HepG2 (cell line): Measurements from ENCODE around the gene INA. TPM values are rescaled to one million over a fixed set of nuclear protein-coding genes. Genes with fewer than 3 reads are reported as not detected.

Source experiments
- JUNB ChIP-seq: sonication (generic); formaldehyde crosslinking; IDR thresholded peaks from 2 replicates; pipeline ENCODE4 v1.8.0; 2022; ENCODE audit warnings: missing genetic modification reagents, mild to moderate bottlenecking, borderline replicate concordance
- MYNN ChIP-seq: sonication (generic); formaldehyde crosslinking; IDR thresholded peaks from 2 replicates; pipeline ENCODE4 v1.4.0; 2020; ENCODE audit warnings: mild to moderate bottlenecking, low read depth, missing genetic modification reagents
- NFKBIZ ChIP-seq: IDR thresholded peaks from 2 replicates; pipeline ENCODE4 v1.6.1; 2018; ENCODE audit warnings: missing genetic modification reagents, missing compliant biosample characterization
- RCOR2 ChIP-seq: IDR thresholded peaks from 2 replicates; pipeline ENCODE4 v1.6.1; 2016; ENCODE audit warnings: missing biosample characterization, missing genetic modification reagents
- SOX6 ChIP-seq, 2 experiments: fragments of 450-650 bp in 1 of 2; sonication (generic) in 1 of 2; formaldehyde crosslinking in 1 of 2; IDR thresholded peaks; 2 replicates each; pipeline versions ENCODE4 v1.4.0 to v1.6.1; 2017 to 2020; ENCODE audit warnings: antibody characterized with exemption in 1 of 2, mild to moderate bottlenecking in 1 of 2, missing genetic modification reagents in 1 of 2
- ZBTB42 ChIP-seq: sonication (generic); formaldehyde crosslinking; IDR thresholded peaks from 2 replicates; pipeline ENCODE4 v1.5.0; 2020; ENCODE audit warnings: mild to moderate bottlenecking, missing genetic modification reagents
- ZBTB7A ChIP-seq: sonication (generic); formaldehyde crosslinking; IDR thresholded peaks from 2 replicates; pipeline ENCODE4 v1.8.0; 2022; ENCODE audit warnings: mild to moderate bottlenecking, missing genetic modification reagents
- ZFAT ChIP-seq: sonication (generic); formaldehyde crosslinking; conservative IDR thresholded peaks from 2 replicates; pipeline ENCODE4 v1.8.1; 2023; ENCODE audit warnings: missing genetic modification reagents, inconsistent platforms
- ZFP90 ChIP-seq: sonication (generic); formaldehyde crosslinking; IDR thresholded peaks from 2 replicates; pipeline ENCODE4 v1.8.0; 2022; ENCODE audit warnings: missing genetic modification reagents, mild to moderate bottlenecking, inconsistent platforms, borderline replicate concordance
- ZNF546 ChIP-seq: sonication (generic); formaldehyde crosslinking; conservative IDR thresholded peaks from 2 replicates; pipeline ENCODE4 v1.8.1; 2023; ENCODE audit warnings: mild to moderate bottlenecking, missing genetic modification reagents
- ZNF660 ChIP-seq: sonication (generic); formaldehyde crosslinking; IDR thresholded peaks from 2 replicates; pipeline ENCODE4 v1.5.1; 2020; ENCODE audit warnings: mild to moderate bottlenecking, low read depth, missing genetic modification reagents, borderline replicate concordance
- ZNF720 ChIP-seq: sonication (generic); formaldehyde crosslinking; IDR thresholded peaks from 2 replicates; pipeline ENCODE4 v1.4.0; 2020; ENCODE audit warnings: missing genetic modification reagents
- polyA plus RNA-seq, 8 experiments: library from polyadenylated mRNA; depleted of rRNA in 3 of 8; stranded (reverse) in 7 of 8; unstranded in 1 of 8; fragments of >200 nt; fragmentation: Illumina TruSeq in 4 of 8; extraction: Trizol in 4 of 8; gene quantifications; 2 replicates each; pipeline versions ENCODE4 v1.2.1 to v1.2.3, GENCODE V29; 2011 to 2016; ENCODE audit warnings: low read depth in 4 of 8, missing spikeins in 1 of 8, mixed read lengths in 1 of 8; ENCODE audit not compliant: insufficient read depth in 1 of 8
- total RNA-seq, 5 experiments: library from RNA; depleted of rRNA; stranded (reverse); fragments of >200 nt; fragmentation: Illumina TruSeq; extraction: Trizol; gene quantifications; 2 replicates each; pipeline ENCODE4 v1.2.3, GENCODE V29; 2016; ENCODE audit warnings: low read depth in 1 of 5
- TF ChIP-seq, protein P1 (sequence below): sonication (generic); formaldehyde crosslinking; IDR thresholded peaks from 2 replicates; pipeline ENCODE4 v1.4.0; 2020; ENCODE audit warnings: mild to moderate bottlenecking, low read depth, missing genetic modification reagents
- TF ChIP-seq, protein P2 (sequence below): sonication (generic); formaldehyde crosslinking; IDR thresholded peaks from 2 replicates; pipeline ENCODE4 v1.4.0; 2020; ENCODE audit warnings: missing genetic modification reagents, borderline replicate concordance
- TF ChIP-seq, protein P3 (sequence below): sonication (generic); formaldehyde crosslinking; IDR thresholded peaks from 2 replicates; pipeline ENCODE4 v1.5.0; 2020; ENCODE audit warnings: mild to moderate bottlenecking, low read depth, missing genetic modification reagents, borderline replicate concordance
- TF ChIP-seq, protein P4 (sequence below): sonication (generic); formaldehyde crosslinking; IDR thresholded peaks from 2 replicates; pipeline ENCODE4 v1.9.0; 2021; ENCODE audit warnings: missing genetic modification reagents, borderline replicate concordance
- TF ChIP-seq, protein P5 (sequence below): sonication (generic); formaldehyde crosslinking; IDR thresholded peaks from 2 replicates; pipeline ENCODE4 v1.8.0; 2023; ENCODE audit warnings: mild to moderate bottlenecking, missing genetic modification reagents

INA gene
- total and polyA plus RNA-seq, 2 of the 13 experiments (the other 11 are each of a cell fraction or from before 2014, with no cell fraction given): 0.04 to 0.13 TPM

DNA sequence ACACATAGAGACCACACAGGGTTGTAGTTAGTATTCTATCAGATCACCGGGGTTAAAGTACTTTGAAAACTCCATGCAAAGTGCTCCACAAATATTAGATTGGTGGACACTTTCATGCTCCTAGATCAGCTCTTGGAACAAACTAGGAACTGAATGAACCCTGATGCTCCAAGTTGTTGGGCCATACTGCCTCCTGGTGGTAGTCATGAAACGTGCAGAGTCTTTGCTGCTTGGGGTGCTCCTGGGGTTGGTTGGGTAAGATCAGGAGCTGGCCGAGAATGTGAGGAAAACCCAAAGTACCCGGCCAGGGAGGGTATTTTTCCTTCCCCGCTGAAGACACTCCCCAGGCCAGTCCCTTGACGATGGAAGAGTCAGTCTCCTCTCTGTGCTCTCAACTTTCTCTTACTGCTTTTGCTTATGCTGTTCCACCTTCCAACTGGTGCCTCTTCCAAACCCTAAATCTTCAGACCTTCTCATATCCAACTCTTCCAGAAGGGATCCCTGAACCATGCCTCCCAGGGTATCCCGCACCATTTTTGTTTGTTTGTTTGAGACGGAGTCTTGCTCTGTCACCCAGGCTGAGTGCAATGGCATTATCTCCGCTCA lies 32.2 kb upstream of the INA start (continued):
- TF ChIP-seq, protein P1, sequence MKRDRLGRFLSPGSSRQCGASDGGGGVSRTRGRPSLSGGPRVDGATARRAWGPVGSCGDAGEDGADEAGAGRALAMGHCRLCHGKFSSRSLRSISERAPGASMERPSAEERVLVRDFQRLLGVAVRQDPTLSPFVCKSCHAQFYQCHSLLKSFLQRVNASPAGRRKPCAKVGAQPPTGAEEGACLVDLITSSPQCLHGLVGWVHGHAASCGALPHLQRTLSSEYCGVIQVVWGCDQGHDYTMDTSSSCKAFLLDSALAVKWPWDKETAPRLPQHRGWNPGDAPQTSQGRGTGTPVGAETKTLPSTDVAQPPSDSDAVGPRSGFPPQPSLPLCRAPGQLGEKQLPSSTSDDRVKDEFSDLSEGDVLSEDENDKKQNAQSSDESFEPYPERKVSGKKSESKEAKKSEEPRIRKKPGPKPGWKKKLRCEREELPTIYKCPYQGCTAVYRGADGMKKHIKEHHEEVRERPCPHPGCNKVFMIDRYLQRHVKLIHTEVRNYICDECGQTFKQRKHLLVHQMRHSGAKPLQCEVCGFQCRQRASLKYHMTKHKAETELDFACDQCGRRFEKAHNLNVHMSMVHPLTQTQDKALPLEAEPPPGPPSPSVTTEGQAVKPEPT (CRISPR knock-in tag): no peak
- TF ChIP-seq ZNF720: no peak
- TF ChIP-seq ZFP90 (CRISPR knock-in tag): no peak
- no peak for TF ChIP-seq ZFAT (CRISPR knock-in tag)
- no peak for TF ChIP-seq ZBTB42 (CRISPR knock-in tag)
- TF ChIP-seq, protein P2, sequence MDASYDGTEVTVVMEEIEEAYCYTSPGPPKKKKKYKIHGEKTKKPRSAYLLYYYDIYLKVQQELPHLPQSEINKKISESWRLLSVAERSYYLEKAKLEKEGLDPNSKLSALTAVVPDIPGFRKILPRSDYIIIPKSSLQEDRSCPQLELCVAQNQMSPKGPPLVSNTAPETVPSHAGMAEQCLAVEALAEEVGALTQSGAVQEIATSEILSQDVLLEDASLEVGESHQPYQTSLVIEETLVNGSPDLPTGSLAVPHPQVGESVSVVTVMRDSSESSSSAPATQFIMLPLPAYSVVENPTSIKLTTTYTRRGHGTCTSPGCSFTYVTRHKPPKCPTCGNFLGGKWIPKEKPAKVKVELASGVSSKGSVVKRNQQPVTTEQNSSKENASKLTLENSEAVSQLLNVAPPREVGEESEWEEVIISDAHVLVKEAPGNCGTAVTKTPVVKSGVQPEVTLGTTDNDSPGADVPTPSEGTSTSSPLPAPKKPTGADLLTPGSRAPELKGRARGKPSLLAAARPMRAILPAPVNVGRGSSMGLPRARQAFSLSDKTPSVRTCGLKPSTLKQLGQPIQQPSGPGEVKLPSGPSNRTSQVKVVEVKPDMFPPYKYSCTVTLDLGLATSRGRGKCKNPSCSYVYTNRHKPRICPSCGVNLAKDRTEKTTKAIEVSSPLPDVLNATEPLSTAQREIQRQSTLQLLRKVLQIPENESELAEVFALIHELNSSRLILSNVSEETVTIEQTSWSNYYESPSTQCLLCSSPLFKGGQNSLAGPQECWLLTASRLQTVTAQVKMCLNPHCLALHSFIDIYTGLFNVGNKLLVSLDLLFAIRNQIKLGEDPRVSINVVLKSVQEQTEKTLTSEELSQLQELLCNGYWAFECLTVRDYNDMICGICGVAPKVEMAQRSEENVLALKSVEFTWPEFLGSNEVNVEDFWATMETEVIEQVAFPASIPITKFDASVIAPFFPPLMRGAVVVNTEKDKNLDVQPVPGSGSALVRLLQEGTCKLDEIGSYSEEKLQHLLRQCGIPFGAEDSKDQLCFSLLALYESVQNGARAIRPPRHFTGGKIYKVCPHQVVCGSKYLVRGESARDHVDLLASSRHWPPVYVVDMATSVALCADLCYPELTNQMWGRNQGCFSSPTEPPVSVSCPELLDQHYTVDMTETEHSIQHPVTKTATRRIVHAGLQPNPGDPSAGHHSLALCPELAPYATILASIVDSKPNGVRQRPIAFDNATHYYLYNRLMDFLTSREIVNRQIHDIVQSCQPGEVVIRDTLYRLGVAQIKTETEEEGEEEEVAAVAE: 0 out of 2 replicates have a peak, but pooled peaks have one; percentile 18
- no peak for TF ChIP-seq SOX6 (IDR thresholded peaks at IDR 0.05)
- TF ChIP-seq SOX6 (CRISPR knock-in tag; IDR thresholded peaks at IDR 0.05): no peak
- TF ChIP-seq ZBTB7A (CRISPR knock-in tag): no peak
- no peak for TF ChIP-seq JUNB (CRISPR knock-in tag)
- TF ChIP-seq MYNN (CRISPR knock-in tag): no peak
- TF ChIP-seq, protein P3, sequence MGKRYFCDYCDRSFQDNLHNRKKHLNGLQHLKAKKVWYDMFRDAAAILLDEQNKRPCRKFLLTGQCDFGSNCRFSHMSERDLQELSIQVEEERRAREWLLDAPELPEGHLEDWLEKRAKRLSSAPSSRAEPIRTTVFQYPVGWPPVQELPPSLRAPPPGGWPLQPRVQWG: no peak
- no peak for TF ChIP-seq RCOR2 (CRISPR knock-in tag)
- no peak for TF ChIP-seq ZNF660 (CRISPR knock-in tag)
- TF ChIP-seq, protein P4, sequence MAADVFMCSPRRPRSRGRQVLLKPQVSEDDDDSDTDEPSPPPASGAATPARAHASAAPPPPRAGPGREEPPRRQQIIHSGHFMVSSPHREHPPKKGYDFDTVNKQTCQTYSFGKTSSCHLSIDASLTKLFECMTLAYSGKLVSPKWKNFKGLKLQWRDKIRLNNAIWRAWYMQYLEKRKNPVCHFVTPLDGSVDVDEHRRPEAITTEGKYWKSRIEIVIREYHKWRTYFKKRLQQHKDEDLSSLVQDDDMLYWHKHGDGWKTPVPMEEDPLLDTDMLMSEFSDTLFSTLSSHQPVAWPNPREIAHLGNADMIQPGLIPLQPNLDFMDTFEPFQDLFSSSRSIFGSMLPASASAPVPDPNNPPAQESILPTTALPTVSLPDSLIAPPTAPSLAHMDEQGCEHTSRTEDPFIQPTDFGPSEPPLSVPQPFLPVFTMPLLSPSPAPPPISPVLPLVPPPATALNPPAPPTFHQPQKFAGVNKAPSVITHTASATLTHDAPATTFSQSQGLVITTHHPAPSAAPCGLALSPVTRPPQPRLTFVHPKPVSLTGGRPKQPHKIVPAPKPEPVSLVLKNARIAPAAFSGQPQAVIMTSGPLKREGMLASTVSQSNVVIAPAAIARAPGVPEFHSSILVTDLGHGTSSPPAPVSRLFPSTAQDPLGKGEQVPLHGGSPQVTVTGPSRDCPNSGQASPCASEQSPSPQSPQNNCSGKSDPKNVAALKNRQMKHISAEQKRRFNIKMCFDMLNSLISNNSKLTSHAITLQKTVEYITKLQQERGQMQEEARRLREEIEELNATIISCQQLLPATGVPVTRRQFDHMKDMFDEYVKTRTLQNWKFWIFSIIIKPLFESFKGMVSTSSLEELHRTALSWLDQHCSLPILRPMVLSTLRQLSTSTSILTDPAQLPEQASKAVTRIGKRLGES (CRISPR knock-in tag): no peak
- TF ChIP-seq NFKBIZ (CRISPR knock-in tag): peak; percentile 59; the same call in 1 of the 2 replicates
- TF ChIP-seq, protein P5, sequence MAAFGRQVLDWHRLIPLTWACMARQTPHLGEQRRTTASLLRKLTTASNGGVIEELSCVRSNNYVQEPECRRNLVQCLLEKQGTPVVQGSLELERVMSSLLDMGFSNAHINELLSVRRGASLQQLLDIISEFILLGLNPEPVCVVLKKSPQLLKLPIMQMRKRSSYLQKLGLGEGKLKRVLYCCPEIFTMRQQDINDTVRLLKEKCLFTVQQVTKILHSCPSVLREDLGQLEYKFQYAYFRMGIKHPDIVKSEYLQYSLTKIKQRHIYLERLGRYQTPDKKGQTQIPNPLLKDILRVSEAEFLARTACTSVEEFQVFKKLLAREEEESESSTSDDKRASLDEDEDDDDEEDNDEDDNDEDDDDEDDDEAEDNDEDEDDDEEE (CRISPR knock-in tag): no peak
- TF ChIP-seq ZNF546 (CRISPR knock-in tag): no peak
